Measurements from ENCODE around the gene VAV1. TPM values are rescaled to one million over a fixed set of nuclear protein-coding genes. Genes with fewer than 3 reads are reported as not detected.
A peak's percentile ranks its signal among the peaks of the same experiment; 100 is the strongest.

Gene VAV1
- polyA plus RNA-seq (2013), result 57.8 TPM

- Histone ChIP-seq H3K4me3 (ENCODE audit: control insufficient read depth in 1 of 7, extremely low read depth in 1 of 7, insufficient read depth in 4 of 7, low read depth in 2 of 7, low read length in 6 of 7) (peak within 1 kb of the TSS; percentile 89 to 99 (median 93)), H3K27me3 (replicated peaks in 2 of 5; ENCODE audit: control insufficient read depth in 4 of 5, insufficient read depth in 5 of 5, low read length in 4 of 5) (no peaks in the 10 kb centered on the region), H3K4me1 (ENCODE audit: control extremely low read depth in 1 of 4, control insufficient read depth in 4 of 4, insufficient read depth in 4 of 4, low read length in 3 of 4) (peaks cover 4 to 37% (median 31%) of the 10 kb centered on the region in 4 experiments), H3K9me3 (ENCODE audit: control extremely low read depth in 1 of 5, control insufficient read depth in 4 of 5, insufficient read depth in 2 of 5, low read depth in 1 of 5, low read length in 4 of 5) (no peaks in the 10 kb centered on the region), H3K36me3 (ENCODE audit: control insufficient read depth in 4 of 4, insufficient read depth in 4 of 4, low read length in 3 of 4) (peaks cover 0 to 17% (median 8%) of the 10 kb centered on the region in 4 experiments), H3K27ac (ENCODE audit: insufficient read depth in 1 of 2, low read depth in 1 of 2, low read length in 2 of 2, poor library complexity in 1 of 2, severe bottlenecking in 2 of 2) (peak within 1 kb of the TSS; percentile 75 to 90)
- DNase-seq, result peak; percentile 95 to 99 (median 98)
- WGBS (ENCODE audit: insufficient coverage), result 13% methylated on average over 19 of the region's 25 CpGs
- POLR2A ChIA-PET, result interaction anchor here (0.6 to 4.3 kb wide), 9 partner anchors 10 to 803 kb away, joined by 3 to 65 read pairs (median 4); no protein-coding TSS in a partner anchor
- CTCF ChIA-PET, result interaction anchor here (0.9 to 9.5 kb wide), 16 partner anchors 9 to 254 kb away, joined by 3 to 92 read pairs (median 6); partner anchors contain the start of gene GPR108
Observed at GRCh38 chr19:6772028-6772865, at the start of gene VAV1. Gene VAV1, plus strand, starts transcription at chr19:6772708. Its CDS starts 100 bp downstream, at chr19:6772808.

DNA sequence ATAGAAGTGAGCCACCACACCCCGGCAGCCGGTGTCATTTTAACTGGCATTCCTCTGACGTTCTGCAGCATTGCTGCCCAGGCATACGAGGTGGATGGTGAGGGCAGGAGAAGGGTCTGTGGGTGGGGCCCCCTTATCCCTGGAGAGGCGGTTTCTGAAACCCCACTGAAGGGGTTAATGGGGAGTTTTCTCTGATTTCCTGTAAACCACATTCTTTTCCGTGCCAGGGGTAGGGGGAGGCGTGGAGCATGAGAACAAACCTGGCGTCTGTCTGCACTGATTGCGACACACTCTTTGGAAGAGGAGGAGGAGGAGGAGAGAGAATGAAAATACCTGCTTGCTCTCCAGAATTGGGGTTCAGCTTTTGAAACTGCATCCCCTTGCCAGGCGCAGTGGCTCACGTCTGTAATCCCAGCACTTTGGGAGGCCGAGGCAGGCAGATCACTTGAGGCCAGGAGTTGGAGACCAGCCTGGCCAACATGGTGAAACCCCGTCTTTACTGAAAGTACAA is 49.3 kb upstream of the VAV1 start:
- ChIA-PET POLR2A (no interaction called here), CTCF (interaction anchor here (0.8 kb wide), 1 partner anchor 13 kb away, joined by 5 read pairs; no protein-coding TSS in a partner anchor)
- H3K36me3 ChIP-seq (ENCODE audit: control insufficient read depth in 4 of 4, insufficient read depth in 4 of 4, low read length in 3 of 4), result no peaks in the 10 kb centered on the region
- no peaks in the 10 kb centered on the region for H3K9me3 ChIP-seq (ENCODE audit: control extremely low read depth in 1 of 5, control insufficient read depth in 4 of 5, insufficient read depth in 2 of 5, low read depth in 1 of 5, low read length in 4 of 5)
- peaks cover 0 to 62% (median 47%) of the 10 kb centered on the region in 4 experiments for H3K4me1 ChIP-seq (ENCODE audit: control extremely low read depth in 1 of 4, control insufficient read depth in 4 of 4, insufficient read depth in 4 of 4, low read length in 3 of 4)
- peak overlapping the region in 2 of 7 experiments; percentile 32 to 45 for H3K4me3 ChIP-seq (ENCODE audit: control insufficient read depth in 1 of 7, extremely low read depth in 1 of 7, insufficient read depth in 4 of 7, low read depth in 2 of 7, low read length in 6 of 7)
- 16% methylated on average over 11 of the region's 13 CpGs for WGBS (ENCODE audit: insufficient coverage)
- H3K27me3 ChIP-seq (replicated peaks in 2 of 5; ENCODE audit: control insufficient read depth in 4 of 5, insufficient read depth in 5 of 5, low read length in 4 of 5), result no peaks in the 10 kb centered on the region
- no peak overlapping the region for H3K27ac ChIP-seq (ENCODE audit: insufficient read depth in 1 of 2, low read depth in 1 of 2, low read length in 2 of 2, poor library complexity in 1 of 2, severe bottlenecking in 2 of 2)
- no peak for DNase-seq

GRCh38 chr19:6723738-6724137 is 48.8 kb upstream of the VAV1 start:
- peak overlapping the region in 1 of 7 experiments; percentile 45 for H3K4me3 ChIP-seq (ENCODE audit: control insufficient read depth in 1 of 7, extremely low read depth in 1 of 7, insufficient read depth in 4 of 7, low read depth in 2 of 7, low read length in 6 of 7)
- H3K36me3 ChIP-seq (ENCODE audit: control insufficient read depth in 4 of 4, insufficient read depth in 4 of 4, low read length in 3 of 4), result no peaks in the 10 kb centered on the region
- H3K27ac ChIP-seq (ENCODE audit: insufficient read depth in 1 of 2, low read depth in 1 of 2, low read length in 2 of 2, poor library complexity in 1 of 2, severe bottlenecking in 2 of 2), result no peak overlapping the region
- ChIA-PET CTCF (interaction anchor here (0.8 kb wide), 1 partner anchor 13 kb away, joined by 5 read pairs; no protein-coding TSS in a partner anchor), POLR2A (no interaction called here)
- WGBS (ENCODE audit: insufficient coverage), result 0% methylated on average over 4 of the region's 5 CpGs
- peak; percentile 56 to 83 (median 81) for DNase-seq
- H3K9me3 ChIP-seq (ENCODE audit: control extremely low read depth in 1 of 5, control insufficient read depth in 4 of 5, insufficient read depth in 2 of 5, low read depth in 1 of 5, low read length in 4 of 5), result no peaks in the 10 kb centered on the region
- no peaks in the 10 kb centered on the region for H3K27me3 ChIP-seq (replicated peaks in 2 of 5; ENCODE audit: control insufficient read depth in 4 of 5, insufficient read depth in 5 of 5, low read length in 4 of 5)
- H3K4me1 ChIP-seq (ENCODE audit: control extremely low read depth in 1 of 4, control insufficient read depth in 4 of 4, insufficient read depth in 4 of 4, low read length in 3 of 4), result peaks cover 0 to 67% (median 53%) of the 10 kb centered on the region in 4 experiments

GRCh38 chr19:6724631-6725492 is 47.6 kb upstream of the VAV1 start:
- ChIA-PET CTCF (interaction anchor here (0.6 to 2.3 kb wide), 3 partner anchors 12 to 174 kb away, joined by 3 to 12 read pairs (median 3); partner anchors contain the start of gene GPR108), POLR2A (interaction anchor here (0.6 kb wide), 1 partner anchor 20 kb away, joined by 3 read pairs; no protein-coding TSS in a partner anchor)
- H3K27ac ChIP-seq (ENCODE audit: insufficient read depth in 1 of 2, low read depth in 1 of 2, low read length in 2 of 2, poor library complexity in 1 of 2, severe bottlenecking in 2 of 2), result no peak overlapping the region
- no peak overlapping the region for H3K4me3 ChIP-seq (ENCODE audit: control insufficient read depth in 1 of 7, extremely low read depth in 1 of 7, insufficient read depth in 4 of 7, low read depth in 2 of 7, low read length in 6 of 7)
- H3K27me3 ChIP-seq (replicated peaks in 2 of 5; ENCODE audit: control insufficient read depth in 4 of 5, insufficient read depth in 5 of 5, low read length in 4 of 5), result no peaks in the 10 kb centered on the region
- no peak for DNase-seq
- 95% methylated on average over 13 of the region's 15 CpGs for WGBS (ENCODE audit: insufficient coverage)
- H3K36me3 ChIP-seq (ENCODE audit: control insufficient read depth in 4 of 4, insufficient read depth in 4 of 4, low read length in 3 of 4), result no peaks in the 10 kb centered on the region
- H3K9me3 ChIP-seq (ENCODE audit: control extremely low read depth in 1 of 5, control insufficient read depth in 4 of 5, insufficient read depth in 2 of 5, low read depth in 1 of 5, low read length in 4 of 5), result no peaks in the 10 kb centered on the region
- peaks cover 0 to 72% (median 55%) of the 10 kb centered on the region in 4 experiments for H3K4me1 ChIP-seq (ENCODE audit: control extremely low read depth in 1 of 4, control insufficient read depth in 4 of 4, insufficient read depth in 4 of 4, low read length in 3 of 4)

GRCh38 chr19:6725513-6726231 is 46.8 kb upstream of the VAV1 start:
- no peak for DNase-seq
- H3K4me3 ChIP-seq (ENCODE audit: control insufficient read depth in 1 of 7, extremely low read depth in 1 of 7, insufficient read depth in 4 of 7, low read depth in 2 of 7, low read length in 6 of 7), result no peak overlapping the region
- H3K27ac ChIP-seq (ENCODE audit: insufficient read depth in 1 of 2, low read depth in 1 of 2, low read length in 2 of 2, poor library complexity in 1 of 2, severe bottlenecking in 2 of 2), result no peak overlapping the region
- peaks cover 0 to 68% (median 50%) of the 10 kb centered on the region in 4 experiments for H3K4me1 ChIP-seq (ENCODE audit: control extremely low read depth in 1 of 4, control insufficient read depth in 4 of 4, insufficient read depth in 4 of 4, low read length in 3 of 4)
- no peaks in the 10 kb centered on the region for H3K27me3 ChIP-seq (replicated peaks in 2 of 5; ENCODE audit: control insufficient read depth in 4 of 5, insufficient read depth in 5 of 5, low read length in 4 of 5)
- H3K36me3 ChIP-seq (ENCODE audit: control insufficient read depth in 4 of 4, insufficient read depth in 4 of 4, low read length in 3 of 4), result no peaks in the 10 kb centered on the region
- POLR2A ChIA-PET, result no interaction called here
- WGBS (ENCODE audit: insufficient coverage), result 97% methylated on average over 12 of the region's 16 CpGs
- CTCF ChIA-PET, result interaction anchor here (0.6 to 2.3 kb wide), 3 partner anchors 11 to 175 kb away, joined by 3 to 12 read pairs (median 3); partner anchors contain the start of gene GPR108
- no peaks in the 10 kb centered on the region for H3K9me3 ChIP-seq (ENCODE audit: control extremely low read depth in 1 of 5, control insufficient read depth in 4 of 5, insufficient read depth in 2 of 5, low read depth in 1 of 5, low read length in 4 of 5)

DNA sequence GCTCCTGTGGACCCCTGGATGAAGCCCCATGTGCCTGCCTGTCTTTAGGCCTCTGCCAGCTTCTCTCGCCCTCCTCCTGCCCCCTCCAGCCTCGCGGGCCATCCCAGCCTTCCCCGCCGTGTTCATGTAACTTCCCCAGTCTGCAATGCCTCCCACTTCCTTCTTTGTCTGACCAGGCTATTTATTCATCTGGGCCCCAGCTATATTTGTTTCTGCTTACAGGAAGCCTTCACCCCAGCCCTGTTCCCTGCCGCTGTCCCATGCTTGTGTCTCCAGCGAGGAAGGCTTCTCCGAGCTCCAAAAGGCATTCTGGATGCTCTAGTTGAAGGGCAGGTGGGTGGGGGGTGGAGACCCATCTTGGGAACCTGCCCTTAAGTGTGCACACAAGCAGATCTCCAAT is 44.2 kb upstream of the VAV1 start:
- 0% methylated on average over 5 of the region's 8 CpGs for WGBS (ENCODE audit: insufficient coverage)
- POLR2A ChIA-PET, result no interaction called here
- peak overlapping the region in 1 of 7 experiments; percentile 42 for H3K4me3 ChIP-seq (ENCODE audit: control insufficient read depth in 1 of 7, extremely low read depth in 1 of 7, insufficient read depth in 4 of 7, low read depth in 2 of 7, low read length in 6 of 7)
- no peaks in the 10 kb centered on the region for H3K27me3 ChIP-seq (replicated peaks in 2 of 5; ENCODE audit: control insufficient read depth in 4 of 5, insufficient read depth in 5 of 5, low read length in 4 of 5)
- H3K27ac ChIP-seq (ENCODE audit: insufficient read depth in 1 of 2, low read depth in 1 of 2, low read length in 2 of 2, poor library complexity in 1 of 2, severe bottlenecking in 2 of 2), result no peak overlapping the region
- DNase-seq, result peak in 2 of 3 donors; percentile 39 to 46
- CTCF ChIA-PET, result interaction anchor here (0.7 to 1.6 kb wide), 4 partner anchors 9 to 95 kb away, joined by 3 to 4 read pairs (median 4); partner anchors contain the start of gene GPR108
- peaks cover 0 to 42% (median 29%) of the 10 kb centered on the region in 4 experiments for H3K4me1 ChIP-seq (ENCODE audit: control extremely low read depth in 1 of 4, control insufficient read depth in 4 of 4, insufficient read depth in 4 of 4, low read length in 3 of 4)
- peaks cover 2 to 21% (median 10%) of the 10 kb centered on the region in 4 experiments for H3K36me3 ChIP-seq (ENCODE audit: control insufficient read depth in 4 of 4, insufficient read depth in 4 of 4, low read length in 3 of 4)
- no peaks in the 10 kb centered on the region for H3K9me3 ChIP-seq (ENCODE audit: control extremely low read depth in 1 of 5, control insufficient read depth in 4 of 5, insufficient read depth in 2 of 5, low read depth in 1 of 5, low read length in 4 of 5)
